Measurements from ENCODE around the gene RDH12. TPM values are rescaled to one million over a fixed set of nuclear protein-coding genes. Genes with fewer than 3 reads are reported as not detected.

Gene RDH12
- total RNA-seq, 1 experiment from 2014 or later: 0.27 TPM

DNA sequence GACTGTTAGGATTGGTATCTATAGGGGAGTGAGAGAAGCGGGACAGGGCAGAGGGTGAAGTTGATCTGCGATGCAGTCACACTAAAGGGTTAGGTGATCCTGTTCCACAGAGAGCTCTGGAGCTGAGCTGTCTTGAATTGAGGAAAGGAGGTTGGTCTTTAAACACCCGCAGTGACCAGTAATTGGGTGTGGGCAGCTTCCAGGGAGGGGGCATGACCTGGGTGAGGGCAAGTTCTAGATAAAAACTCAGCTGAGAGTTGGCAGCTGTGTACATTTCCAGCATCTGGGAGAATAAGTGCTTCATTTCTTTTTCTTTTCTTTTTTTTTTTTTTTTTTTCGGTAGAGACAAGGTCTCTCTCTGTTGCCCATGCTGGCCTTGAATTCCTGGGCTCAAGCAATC is 35.1 kb downstream of the RDH12 start:
- DNase-seq (ENCODE audit: low read depth, low spot score): no peak
- CTCF ChIA-PET: no interaction called here
- Histone ChIP-seq H3K4me2 (ENCODE audit: low read length) (no peak overlapping the region), H3K27ac (ENCODE audit: low read depth, low read length) (no peak overlapping the region), H3K4me3 (replicated peaks in 1 of 2; ENCODE audit: low read depth in 1 of 2, low read length in 2 of 2) (no peak overlapping the region), H3K9me2 (ENCODE audit: insufficient read depth) (no peaks in the 10 kb centered on the region), H4K20me1 (ENCODE audit: insufficient read depth) (no peaks in the 10 kb centered on the region), H3K27me3 (ENCODE audit: insufficient read depth, low read length) (no peaks in the 10 kb centered on the region), H3K9ac (ENCODE audit: low read length) (no peak overlapping the region), H3K9me3 (ENCODE audit: control insufficient read depth in 1 of 2, insufficient read depth in 1 of 2, low read depth in 1 of 2, low read length in 2 of 2) (no peaks in the 10 kb centered on the region), H3K36me3 (ENCODE audit: control insufficient read depth in 1 of 2, insufficient read depth in 2 of 2, low read length in 2 of 2) (no peaks in the 10 kb centered on the region), H3K4me1 (ENCODE audit: control insufficient read depth in 1 of 2, insufficient read depth in 2 of 2, low read length in 2 of 2) (peaks cover 0 to 11% of the 10 kb centered on the region in 2 experiments; a peak in 2 of 4 replicates), H3K79me2 (ENCODE audit: insufficient read depth, low read length) (no peaks in the 10 kb centered on the region), H2AFZ (ENCODE audit: low read depth, low read length, poor library complexity, severe bottlenecking) (no peak overlapping the region)
- intact Hi-C loops (cut with micrococcal nuclease): no loop called here
- RAD21 ChIA-PET (ENCODE audit: low non-redundant PET in 1 of 2, low total read pairs in 2 of 2, uncharacterized antibody in 2 of 2, unreplicated experiment in 2 of 2): no interaction called here
- BruUV-seq (replicated peaks): no TSS peak
- ATAC-seq: no peak
- TF ChIP-seq SRF (IDR thresholded peaks at IDR 0.05; ENCODE audit: low read depth) (no peak), RAD21 (IDR thresholded peaks at IDR 0.05; ENCODE audit: low read depth) (no peak), EZH2phosphoT487 (IDR thresholded peaks at IDR 0.05; ENCODE audit: borderline replicate concordance) (no peak), EGR1 (IDR thresholded peaks at IDR 0.05; ENCODE audit: low read depth) (no peak), POLR2AphosphoS5 (IDR thresholded peaks at IDR 0.05; ENCODE audit: low read depth, low read length) (no peak), POLR2A (IDR thresholded peaks at IDR 0.05; ENCODE audit: borderline replicate concordance, extremely low read depth, insufficient read depth, insufficient read length) (no peak), TCF7L2 (IDR thresholded peaks at IDR 0.05; ENCODE audit: borderline replicate concordance, extremely low read depth, insufficient read depth, insufficient read length) (no peak), SIN3A (IDR thresholded peaks at IDR 0.05; ENCODE audit: low read depth) (no peak), CBX3 (IDR thresholded peaks at IDR 0.05; ENCODE audit: low read depth) (no peak), SP1 (IDR thresholded peaks at IDR 0.05; ENCODE audit: low read depth) (no peak), ZNF274 (IDR thresholded peaks at IDR 0.05; ENCODE audit: low read depth, low read length) (no peak), CEBPB (IDR thresholded peaks at IDR 0.05; ENCODE audit: low read depth) (no peak), YY1 (IDR thresholded peaks at IDR 0.05; ENCODE audit: extremely low read depth, insufficient replicate concordance, low read depth, low read length) (no peak), ZFX (IDR thresholded peaks at IDR 0.05) (no peak), JUND (IDR thresholded peaks at IDR 0.05) (no peak)
- TF ChIP-seq, protein P1, sequence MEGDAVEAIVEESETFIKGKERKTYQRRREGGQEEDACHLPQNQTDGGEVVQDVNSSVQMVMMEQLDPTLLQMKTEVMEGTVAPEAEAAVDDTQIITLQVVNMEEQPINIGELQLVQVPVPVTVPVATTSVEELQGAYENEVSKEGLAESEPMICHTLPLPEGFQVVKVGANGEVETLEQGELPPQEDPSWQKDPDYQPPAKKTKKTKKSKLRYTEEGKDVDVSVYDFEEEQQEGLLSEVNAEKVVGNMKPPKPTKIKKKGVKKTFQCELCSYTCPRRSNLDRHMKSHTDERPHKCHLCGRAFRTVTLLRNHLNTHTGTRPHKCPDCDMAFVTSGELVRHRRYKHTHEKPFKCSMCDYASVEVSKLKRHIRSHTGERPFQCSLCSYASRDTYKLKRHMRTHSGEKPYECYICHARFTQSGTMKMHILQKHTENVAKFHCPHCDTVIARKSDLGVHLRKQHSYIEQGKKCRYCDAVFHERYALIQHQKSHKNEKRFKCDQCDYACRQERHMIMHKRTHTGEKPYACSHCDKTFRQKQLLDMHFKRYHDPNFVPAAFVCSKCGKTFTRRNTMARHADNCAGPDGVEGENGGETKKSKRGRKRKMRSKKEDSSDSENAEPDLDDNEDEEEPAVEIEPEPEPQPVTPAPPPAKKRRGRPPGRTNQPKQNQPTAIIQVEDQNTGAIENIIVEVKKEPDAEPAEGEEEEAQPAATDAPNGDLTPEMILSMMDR (IDR thresholded peaks at IDR 0.05 in 2 of 3, conservative IDR thresholded peaks at IDR 0.05 in 1 of 3; ENCODE audit: borderline replicate concordance in 1 of 3, insufficient read depth in 1 of 3, low read depth in 2 of 3, low read length in 2 of 3): no peak
- TF ChIP-seq, protein P2, sequence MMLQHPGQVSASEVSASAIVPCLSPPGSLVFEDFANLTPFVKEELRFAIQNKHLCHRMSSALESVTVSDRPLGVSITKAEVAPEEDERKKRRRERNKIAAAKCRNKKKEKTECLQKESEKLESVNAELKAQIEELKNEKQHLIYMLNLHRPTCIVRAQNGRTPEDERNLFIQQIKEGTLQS (IDR thresholded peaks at IDR 0.05): no peak
- TF ChIP-seq, protein P3, sequence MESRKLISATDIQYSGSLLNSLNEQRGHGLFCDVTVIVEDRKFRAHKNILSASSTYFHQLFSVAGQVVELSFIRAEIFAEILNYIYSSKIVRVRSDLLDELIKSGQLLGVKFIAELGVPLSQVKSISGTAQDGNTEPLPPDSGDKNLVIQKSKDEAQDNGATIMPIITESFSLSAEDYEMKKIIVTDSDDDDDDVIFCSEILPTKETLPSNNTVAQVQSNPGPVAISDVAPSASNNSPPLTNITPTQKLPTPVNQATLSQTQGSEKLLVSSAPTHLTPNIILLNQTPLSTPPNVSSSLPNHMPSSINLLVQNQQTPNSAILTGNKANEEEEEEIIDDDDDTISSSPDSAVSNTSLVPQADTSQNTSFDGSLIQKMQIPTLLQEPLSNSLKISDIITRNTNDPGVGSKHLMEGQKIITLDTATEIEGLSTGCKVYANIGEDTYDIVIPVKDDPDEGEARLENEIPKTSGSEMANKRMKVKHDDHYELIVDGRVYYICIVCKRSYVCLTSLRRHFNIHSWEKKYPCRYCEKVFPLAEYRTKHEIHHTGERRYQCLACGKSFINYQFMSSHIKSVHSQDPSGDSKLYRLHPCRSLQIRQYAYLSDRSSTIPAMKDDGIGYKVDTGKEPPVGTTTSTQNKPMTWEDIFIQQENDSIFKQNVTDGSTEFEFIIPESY (IDR thresholded peaks at IDR 0.05; ENCODE audit: extremely low read depth, insufficient replicate concordance, low read length): no peak
- POLR2A ChIA-PET: no interaction called here
